K562 (cell line): ENCODE data around the gene ANKRD11.

Source experiments
- CTCF ChIP-seq, 3 experiments: IDR thresholded peaks in 2 of 3; conservative IDR thresholded peaks in 1 of 3; 2 replicates each; pipeline ENCODE4 v1.5.1; 2011 to 2012; ENCODE audit warnings: low read length in 3 of 3, mild to moderate bottlenecking in 3 of 3, control low read depth in 2 of 3, improper control_type of control experiment in 1 of 3, inconsistent platforms in 1 of 3, low read depth in 1 of 3, mixed read lengths in 1 of 3, moderate library complexity in 1 of 3; ENCODE audit not compliant: insufficient read depth in 2 of 3
- GABPA ChIP-seq: fragments of 200-800 bp; sonication (Bioruptor generic); conservative IDR thresholded peaks from 2 replicates; pipeline ENCODE4 v1.6.1; 2016; ENCODE audit warnings: low read depth, missing genetic modification characterization, missing compliant biosample characterization
- KAT7 ChIP-seq: sonication (generic); formaldehyde crosslinking; IDR thresholded peaks from 2 replicates; pipeline ENCODE4 v1.8.0; 2022; ENCODE audit warnings: missing genetic modification reagents, mild to moderate bottlenecking, borderline replicate concordance
- SREBF1 ChIP-seq: fragments of 150-350 bp; IDR thresholded peaks from 2 replicates; pipeline ENCODE4 v1.6.1; 2014; ENCODE audit warnings: antibody characterized with exemption, low read depth, low read length, borderline replicate concordance
- TBL1XR1 ChIP-seq, 2 experiments: IDR thresholded peaks; 2 replicates each; pipeline ENCODE4 v1.6.1; 2012; ENCODE audit warnings: improper control_type of control experiment in 2 of 2, low read length in 2 of 2, mild to moderate bottlenecking in 1 of 2
- ZBTB34 ChIP-seq: fragments of 250-450 bp; sonication (Bioruptor Pico); IDR thresholded peaks from 2 replicates; pipeline ENCODE4 v1.8.0; 2021; ENCODE audit warnings: mild to moderate bottlenecking, moderate library complexity
- ZNF253 ChIP-seq: fragments of 250-450 bp; sonication (Bioruptor Pico); conservative IDR thresholded peaks from 2 replicates; pipeline ENCODE4 v1.6.1; 2021; ENCODE audit warnings: mild to moderate bottlenecking

GRCh38 chr16:89237733-89238132, 252.6 kb downstream of the ANKRD11 start:
- no peak for TF ChIP-seq SREBF1
- TF ChIP-seq TBL1XR1 (IDR thresholded peaks at IDR 0.05; ENCODE audit: low read length in 2 of 2) = no peak
- TF ChIP-seq GABPA = no peak
- no peak for TF ChIP-seq ZNF253 (CRISPR knock-in tag)
- TF ChIP-seq CTCF (IDR thresholded peaks at IDR 0.05 in 2 of 3, conservative IDR thresholded peaks at IDR 0.05 in 1 of 3; ENCODE audit: insufficient read depth in 2 of 3, low read depth in 1 of 3, low read length in 3 of 3) = no peak
- no peak for TF ChIP-seq KAT7 (CRISPR knock-in tag)
- TF ChIP-seq ZBTB34 (CRISPR knock-in tag) = no peak
